GM18907 (cell line): ENCODE results near the gene ASAP2.

Experiments used
- ATAC-seq: cut with Tn5 transposase; IDR thresholded peaks from one replicate; pipeline ENCODE4 v1.9.1; 2021; ENCODE audit warnings: mild to moderate bottlenecking, moderate library complexity; ENCODE audit not compliant: unreplicated experiment

ASAP2 gene

DNA sequence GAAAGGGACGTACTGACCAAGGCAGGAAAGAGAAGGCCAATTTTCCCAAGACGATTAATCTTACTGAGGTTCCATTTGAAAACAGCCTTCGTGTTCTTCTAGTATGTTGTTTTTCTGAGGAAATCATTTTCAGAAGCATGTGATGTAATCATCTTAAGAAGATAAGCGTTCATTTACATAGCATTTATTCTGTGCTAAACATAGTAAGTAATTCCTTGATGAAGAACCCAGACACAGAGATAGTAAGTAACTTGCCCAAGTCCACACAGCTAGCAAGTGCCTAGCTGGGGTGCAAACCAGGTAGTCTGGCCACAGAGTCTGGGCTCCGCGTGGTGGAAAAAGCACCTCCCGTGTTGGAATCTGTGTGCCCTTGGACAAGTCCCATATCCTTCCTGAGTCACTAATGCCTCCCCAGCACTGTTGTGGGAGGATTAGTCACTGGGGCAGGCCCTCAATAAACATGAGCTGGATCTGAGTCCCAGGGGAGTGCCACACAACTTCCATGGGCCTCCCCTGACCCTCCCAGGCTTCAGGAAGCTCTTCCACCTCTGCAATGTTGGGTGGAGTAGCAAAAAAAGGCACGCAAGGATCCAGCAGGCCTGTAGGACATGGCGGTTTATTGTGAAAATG is 26.9 kb upstream of the ASAP2 start:
- no peak for ATAC-seq

DNA sequence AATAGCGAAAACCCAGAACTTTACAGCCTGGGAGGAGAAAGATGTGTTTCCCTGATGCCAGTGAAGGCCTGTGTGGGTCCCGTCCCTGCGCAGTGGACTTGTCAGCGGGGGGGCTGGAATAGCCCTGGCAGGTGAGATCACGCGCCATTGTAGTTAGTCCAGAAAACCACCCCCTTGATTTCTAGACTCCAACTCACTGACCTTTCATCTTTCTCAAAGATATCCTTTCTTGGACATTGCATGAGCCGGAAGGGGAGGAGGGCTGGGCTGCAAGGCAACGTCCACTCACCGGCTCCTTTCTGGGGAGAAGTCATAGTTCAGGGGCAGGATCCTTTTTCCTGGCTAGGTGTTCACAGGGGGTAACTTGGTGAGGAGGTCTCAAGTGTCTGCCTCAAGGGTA is 22.3 kb upstream of the ASAP2 start:
- ATAC-seq = no peak

DNA sequence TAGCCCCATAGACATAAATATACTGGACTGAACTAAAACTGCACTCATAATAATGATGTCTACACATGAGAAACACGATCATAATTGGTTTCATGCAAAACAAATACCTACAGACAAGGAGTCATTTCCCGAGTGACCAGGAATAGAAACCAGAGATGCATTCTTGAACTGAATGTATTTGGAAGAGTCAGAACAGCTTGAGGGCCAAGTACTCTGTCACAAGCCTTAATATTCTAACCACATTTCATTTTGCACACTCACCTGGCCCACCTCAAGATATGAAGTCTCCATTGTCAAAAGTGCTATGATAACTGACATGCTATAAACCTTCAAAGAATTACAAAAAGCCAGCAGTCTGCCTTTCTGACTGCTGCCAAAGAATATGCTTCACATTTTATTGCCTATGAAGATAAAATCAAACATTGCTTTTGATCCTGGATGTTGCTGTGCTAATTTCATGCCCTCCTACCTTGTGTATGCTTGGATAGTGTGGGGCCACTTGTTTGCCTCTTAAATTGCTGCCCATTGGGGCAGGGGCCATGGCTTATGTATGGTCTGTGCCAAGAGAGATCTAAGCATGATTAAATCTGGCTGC is 18.9 kb upstream of the ASAP2 start:
- ATAC-seq = no peak

DNA sequence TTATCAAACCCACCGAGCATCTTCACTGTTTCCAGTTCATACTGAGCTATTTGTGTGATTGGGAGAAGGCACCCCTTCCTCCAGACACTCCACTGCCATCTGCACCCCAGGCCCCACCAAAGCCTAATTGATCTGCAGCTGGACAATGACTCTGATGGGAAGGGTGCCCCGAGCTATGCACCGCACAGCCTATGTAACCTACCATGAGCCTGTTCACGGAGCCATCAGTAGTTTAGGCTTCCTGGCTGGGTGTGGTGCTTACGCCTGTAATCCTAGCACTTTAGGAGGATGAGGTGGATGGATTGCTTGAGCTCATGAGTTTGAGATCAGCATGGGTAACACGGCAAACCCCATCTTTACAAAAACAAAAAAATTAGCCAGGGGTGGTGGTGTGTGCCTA is 17.8 kb upstream of the ASAP2 start:
- ATAC-seq = no peak

DNA sequence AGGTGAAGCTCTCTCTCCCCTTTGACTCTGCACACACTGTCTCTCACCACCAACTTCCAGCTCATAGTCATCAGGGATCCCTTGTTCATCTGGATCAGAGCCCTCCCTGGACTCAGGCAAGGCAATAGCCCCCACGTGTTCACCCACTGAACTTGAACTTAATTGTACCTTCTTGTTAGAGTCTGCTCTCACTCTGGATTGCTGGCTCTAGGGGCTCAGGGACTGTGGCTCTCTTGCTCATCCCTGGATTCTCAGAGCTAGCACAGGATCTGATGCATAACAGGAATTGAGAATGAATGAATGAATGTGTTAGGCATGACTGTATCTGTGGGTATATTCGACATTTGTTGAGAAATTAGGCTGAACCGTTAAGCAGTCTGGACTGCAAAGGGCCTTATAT is 16.7 kb upstream of the ASAP2 start:
- no peak for ATAC-seq

DNA sequence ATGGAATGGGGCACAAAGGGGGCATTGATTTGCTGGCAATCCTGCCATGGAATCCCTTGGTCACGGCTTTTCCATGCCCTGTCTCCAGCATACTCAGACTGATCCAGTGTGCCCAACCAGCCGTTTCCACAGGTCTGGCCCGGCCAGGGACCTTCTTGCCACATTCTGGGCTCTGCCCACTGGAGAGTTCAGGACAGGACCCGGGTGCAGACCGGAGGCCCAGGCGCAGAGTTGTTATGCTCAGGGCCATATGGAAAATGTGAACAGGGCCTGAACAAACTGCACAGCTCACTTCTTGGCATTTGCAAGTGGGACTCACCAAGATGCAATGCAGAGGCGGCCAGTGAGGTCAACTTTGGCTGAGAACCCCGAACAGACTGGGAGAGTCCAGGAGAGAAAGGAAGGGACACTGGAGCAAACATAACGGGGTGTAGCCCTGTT is 15.6 kb upstream of the ASAP2 start:
- ATAC-seq = no peak

DNA sequence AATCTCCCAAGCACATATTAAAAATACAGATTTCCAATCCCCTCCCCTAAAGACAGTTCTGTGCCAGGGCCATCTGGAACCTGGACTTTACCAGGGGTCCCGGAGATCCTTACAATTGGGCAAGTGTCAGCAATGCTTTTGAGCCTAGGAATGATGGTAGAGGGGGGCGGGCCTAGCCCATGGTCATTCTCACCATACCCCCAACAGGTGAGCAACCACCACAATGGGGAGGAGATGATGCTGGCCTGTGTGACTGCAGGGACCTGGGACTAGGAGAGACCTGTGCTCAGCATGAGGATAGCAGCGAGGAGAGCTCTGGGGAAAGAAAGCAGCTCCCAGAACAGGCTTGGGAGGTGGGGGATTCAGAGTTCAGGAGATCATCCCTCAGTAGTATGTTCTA is 13.9 kb upstream of the ASAP2 start:
- ATAC-seq = no peak

DNA sequence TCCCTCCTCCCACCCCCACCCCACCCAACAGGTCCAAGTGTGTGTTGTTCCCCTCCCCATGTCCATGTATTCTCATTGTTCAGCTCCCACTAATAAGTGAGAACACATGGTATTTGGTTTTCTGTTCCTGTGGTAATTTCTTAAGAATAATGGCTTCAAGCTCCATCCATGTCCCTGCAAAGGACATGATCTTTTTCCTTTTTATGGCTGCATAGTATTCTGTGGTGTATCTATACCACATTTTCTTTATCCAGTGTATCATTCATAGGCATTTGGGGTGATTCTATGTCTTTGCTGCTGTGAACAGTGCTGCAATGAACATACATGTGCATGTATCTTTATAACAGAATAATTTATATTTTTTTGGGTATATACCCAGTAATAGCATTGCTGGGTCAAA is 12.3 kb upstream of the ASAP2 start:
- ATAC-seq = no peak

DNA sequence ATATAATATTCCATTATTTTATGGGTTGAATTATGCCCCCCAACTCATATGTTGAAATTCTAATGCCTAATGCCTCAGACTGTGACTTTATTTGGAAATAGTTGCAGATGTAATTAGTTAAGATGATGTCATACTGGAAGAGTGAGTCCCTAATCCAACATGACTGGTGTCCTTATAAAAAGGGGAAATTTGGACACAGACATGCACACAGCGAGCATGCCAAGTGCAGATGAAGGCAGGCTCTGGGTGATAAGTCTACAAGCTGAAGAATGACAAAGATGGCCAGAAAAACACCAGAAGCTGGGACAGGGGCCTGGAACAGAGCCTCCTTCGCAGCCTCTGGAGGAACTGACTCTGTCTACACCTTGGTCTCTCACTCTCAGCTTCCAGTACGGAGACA is 10.0 kb upstream of the ASAP2 start:
- ATAC-seq = no peak

DNA sequence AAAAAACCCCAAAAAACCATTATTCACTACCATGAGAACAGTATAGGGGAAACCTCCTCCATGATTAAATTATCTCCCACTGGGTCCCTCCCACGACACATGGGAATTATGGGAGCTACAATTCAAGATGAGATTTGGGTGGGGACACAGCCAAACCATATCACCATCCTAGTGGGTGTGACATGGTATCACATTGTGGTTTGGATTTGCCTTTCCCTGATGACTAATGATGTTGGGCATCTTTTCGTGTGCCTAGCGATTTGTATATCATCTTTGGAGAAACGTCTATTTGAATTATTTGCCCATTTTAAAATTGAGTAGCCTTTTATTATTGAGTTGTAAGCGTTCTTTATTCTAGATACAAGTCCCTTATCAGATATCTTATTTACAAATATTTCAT is 8.7 kb upstream of the ASAP2 start:
- no peak for ATAC-seq

DNA sequence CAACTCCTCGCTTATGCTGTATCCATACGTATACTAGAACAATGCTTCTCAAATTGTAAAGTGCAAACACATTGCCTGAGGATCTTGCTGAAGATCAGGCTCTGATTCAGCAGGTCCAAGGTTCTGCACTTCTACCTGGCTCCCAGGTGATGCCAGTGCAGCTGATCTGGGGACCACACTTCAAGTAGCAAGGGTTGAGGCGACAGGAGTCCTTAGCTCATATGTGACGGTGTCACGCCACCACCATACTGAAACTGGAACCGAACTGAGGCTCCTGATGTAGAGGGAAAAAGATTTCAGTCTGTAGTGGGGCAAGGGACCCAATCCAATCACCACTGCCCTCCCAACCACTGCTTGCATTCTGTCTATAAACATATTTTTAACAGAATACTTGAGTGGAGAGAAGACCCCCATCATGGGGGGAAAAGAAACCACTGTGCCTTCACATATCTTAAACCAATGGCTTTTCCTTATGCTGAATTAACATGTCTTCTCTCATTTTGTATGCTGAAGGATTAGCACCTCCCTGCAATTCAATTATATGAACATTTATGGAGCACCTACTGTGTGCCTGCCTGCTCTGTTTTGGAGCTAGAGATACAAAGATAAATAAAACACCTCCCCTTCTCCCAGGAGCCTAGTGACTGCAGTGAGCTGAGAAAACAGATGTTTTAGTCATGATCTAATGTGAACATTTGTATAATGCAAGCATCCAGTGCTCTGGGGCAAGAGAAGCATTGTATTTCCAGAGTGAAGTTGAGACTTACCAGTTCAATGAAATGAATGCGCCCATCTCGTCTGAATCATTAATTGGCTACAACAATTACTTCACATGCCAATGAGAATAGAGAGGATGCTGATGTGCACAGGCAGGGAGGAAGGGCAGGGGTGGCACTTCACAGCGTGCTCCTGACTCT is 6.6 kb upstream of the ASAP2 start:
- ATAC-seq = no peak

DNA sequence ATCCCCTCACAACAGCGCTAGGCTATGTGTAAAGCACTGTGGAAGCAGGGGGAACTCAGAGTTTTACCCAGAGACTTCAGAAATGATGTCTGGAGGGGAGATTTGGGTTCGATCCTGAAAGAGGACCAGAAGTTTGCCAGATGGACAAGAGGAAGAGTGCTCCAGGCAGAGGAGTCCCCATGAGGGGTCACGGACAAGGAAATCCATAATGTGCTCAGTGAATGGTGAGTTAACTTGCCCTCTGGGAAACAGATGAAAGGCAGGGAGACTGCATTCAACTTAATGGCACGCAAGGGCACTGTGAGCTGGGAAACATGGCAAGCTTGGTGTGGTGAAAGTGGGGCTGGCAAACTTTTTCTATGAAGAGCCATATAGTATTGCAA is 6.0 kb upstream of the ASAP2 start:
- no peak for ATAC-seq

DNA sequence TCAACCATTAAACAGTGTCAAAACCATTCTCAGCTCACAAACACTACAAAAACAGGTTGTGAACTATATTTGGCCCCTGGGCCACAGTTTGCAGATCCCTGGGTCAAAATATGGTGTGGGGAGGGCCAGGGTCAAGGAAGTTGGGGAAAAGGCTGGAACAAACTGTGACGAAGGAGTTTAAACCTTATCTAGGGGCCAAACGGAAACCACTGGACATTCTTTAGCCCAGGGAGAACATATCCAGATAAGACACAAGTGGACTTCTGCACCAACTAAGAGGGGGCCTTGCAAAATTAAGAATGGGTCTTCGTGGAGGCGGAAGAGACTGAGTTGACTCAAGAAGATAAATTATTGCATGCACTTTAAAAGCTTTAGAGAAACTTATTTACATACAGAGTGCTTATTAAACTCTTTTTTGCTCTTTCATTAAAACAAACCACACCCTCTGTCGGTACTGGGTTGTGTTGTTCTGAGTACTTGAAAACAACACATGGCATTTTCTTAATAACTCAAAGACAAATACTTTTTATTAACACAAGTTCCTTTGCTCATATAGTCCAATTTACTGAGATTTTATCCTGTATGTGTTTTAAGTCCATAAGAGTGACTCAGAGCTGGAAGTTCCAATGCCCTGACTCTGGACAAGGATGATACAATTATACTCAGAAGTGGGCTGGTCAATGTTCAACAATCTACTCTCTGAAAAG is 5.3 kb upstream of the ASAP2 start:
- no peak for ATAC-seq

DNA sequence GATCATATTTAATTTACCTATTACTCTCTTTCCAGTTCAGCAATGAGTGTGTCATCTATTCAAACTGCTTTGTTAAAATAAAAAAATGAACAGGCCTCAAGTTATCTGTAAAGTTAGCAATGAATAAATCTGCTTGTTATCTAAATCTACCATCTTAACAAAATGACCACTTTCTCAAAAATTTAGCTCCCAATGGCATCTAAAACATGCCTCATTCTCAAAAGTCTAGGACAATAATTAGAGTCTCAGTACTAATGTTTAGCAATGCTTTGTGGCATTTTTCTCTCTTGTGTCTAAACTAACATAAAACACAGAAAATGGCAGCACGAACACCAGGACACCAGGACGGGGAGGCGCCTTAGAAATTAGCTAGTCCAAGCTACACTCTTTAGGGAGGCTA is 3.6 kb upstream of the ASAP2 start:
- ATAC-seq = no peak

DNA sequence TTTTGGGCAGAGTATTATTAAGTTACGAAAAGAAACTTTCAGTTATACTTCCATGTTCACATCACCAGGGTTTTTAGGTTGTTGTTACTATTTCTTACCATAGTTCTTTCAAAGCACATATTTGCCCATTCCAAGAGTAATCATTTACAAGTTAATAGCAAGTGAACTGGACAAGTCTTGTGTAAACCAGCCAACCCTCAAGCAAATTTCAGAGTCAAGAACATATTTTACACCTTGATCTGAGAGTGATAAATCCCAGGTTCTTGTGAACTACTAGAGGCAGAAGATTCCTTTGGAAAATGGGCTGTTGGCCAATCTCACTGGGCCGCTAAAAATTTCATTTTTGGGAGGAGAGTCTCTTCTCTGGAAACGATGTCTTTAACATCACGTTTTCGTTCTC is 2.7 kb upstream of the ASAP2 start:
- no peak for ATAC-seq

DNA sequence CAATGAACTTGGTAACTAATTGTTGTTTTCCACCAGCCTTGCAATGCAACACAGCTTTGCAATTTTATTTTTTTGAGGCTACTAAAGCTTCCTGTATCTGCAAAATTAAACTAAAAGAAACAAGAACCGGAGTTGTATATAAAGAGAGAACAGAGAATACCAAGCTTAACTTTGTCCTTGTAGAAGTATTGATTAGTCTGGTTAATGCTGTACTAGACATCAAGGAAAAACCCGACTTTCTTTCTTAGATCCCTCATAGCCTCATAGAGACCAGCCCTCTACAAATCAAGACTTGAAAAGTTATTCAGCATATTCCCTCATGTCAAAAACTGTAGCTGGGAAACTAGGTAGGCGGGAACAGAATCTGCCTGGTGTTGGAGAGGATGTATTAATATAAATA is 1.7 kb upstream of the ASAP2 start:
- ATAC-seq = no peak

DNA sequence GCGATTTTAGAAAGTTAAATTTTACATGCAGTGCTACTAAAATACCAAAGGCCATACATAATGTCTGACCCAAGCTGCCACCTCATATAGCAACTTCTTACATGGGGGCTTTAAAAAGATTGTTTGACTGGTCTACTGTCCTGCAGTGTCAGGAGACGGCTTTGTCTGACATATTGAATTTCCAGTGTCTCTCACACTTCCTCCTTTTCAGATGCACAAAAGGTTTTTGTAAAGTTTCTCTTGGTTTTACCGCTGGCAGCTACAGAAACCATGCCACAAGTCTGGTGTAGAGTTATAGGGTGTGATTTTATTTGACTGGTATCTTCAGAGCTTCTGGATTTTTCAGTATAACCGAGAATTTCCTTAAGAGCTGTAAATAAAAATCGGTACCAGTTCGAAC is 1.1 kb upstream of the ASAP2 start:
- ATAC-seq = no peak

DNA sequence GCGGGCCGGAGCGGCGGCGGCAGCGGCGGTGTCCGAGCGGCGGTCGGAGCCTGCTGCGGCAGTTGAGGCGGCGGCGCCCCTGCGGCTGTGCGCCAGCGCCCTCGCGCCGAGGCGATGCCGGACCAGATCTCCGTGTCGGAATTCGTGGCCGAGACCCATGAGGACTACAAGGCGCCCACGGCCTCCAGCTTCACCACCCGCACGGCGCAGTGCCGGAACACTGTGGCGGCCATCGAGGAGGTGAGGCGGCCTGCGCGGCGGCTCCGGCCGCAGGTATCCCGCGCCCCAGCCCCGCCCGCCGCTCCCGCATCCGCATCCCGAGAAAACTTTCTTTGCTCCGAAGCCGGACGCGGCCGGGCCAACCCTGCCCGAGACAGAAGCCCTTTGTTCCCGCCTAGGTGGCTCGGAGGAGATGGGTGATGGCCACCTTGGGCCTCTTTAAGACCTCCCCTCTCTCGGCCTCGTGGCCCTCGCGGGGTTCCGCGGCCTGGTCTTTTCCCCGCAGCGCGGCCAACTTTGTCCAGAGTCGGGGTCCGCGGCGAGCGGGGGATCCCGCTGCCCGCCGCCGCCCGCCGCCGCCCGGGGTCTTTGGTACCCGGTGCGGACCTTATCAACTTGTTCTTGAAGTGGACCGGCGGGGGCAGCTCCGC is 504 bp downstream of the ASAP2 start:
- peak; percentile 28 for ATAC-seq

DNA sequence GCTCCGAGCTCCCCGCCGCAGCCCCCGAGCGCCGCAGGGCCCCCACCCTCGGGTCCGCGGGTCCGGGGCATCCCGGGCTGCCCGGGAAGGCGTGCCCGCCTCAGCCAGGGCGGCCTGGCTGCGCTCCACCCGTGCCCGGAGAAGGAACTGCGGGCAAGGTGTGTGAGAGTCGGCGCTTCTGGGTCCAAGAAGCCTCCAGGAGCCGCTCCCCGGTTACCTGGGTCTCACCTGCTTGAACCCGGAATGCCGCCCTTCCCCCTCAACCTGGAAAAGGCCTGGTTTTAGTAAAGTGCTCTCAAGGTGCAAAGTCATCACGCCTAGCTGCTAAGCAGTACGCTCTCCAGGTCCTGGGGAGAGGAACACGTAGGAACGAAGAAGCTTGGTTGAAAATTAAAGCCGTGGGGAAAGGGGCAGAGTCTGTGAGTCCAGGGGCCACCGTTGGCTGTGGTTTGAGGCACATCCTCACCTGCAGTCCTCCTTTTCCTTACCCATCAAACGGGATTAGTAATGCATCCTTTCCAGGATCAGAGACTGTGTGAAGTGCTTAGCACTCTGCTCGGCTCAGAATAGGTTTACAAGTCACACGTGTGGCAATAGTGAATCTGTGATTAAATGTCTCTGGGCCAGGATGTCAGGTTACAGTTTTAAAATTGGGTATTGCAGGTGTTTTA is 1.2 kb downstream of the ASAP2 start:
- no peak for ATAC-seq

DNA sequence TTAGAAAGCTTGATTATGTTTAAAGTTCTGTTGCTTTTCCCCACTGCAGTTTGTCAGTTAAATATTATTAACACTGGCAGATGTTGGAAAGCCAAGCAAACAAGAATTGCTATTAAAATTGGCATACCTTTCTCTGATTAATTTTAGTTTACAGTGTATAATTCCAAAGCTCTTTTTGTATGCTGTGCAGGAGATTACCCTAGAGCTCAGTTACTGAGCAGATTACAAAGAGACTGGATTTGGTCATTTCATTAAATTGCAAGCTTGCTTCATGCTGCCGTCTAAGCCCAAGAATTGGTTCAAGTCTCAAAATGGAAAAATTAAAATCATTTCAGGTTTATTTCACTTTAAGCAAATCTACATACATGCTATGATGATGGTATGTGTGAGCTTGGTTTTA is 2.3 kb downstream of the ASAP2 start:
- no peak for ATAC-seq

DNA sequence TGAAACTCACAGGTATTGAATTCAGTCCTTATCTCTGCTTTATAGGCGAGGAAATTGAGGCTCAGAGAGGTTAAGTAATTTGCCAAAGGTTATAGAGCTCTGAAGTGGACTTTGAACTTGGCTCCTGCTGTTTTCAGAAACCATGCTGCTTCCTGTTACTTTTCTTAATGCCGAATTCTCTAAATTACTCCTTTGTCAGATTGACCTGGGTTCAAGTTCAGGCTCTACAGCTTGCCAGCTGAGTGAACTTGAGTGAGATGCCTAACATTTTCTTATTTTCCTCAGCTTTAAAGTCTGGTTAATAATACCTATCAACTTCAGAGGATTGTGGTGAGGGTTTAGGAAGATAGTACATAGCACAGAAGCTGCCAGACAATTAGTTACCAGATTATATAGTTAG is 3.4 kb downstream of the ASAP2 start:
- no peak for ATAC-seq
